Chondrocyte (in vitro differentiated cells): Measurements from ENCODE around the gene PLEKHA6. TPM values are rescaled to one million over a fixed set of nuclear protein-coding genes. Genes with fewer than 3 reads are reported as not detected.

Experiments used
- DNase-seq: peaks from one replicate; pipeline ENCODE4 v3.0.0; 2021; ENCODE audit warnings: mixed read lengths, low spot score
- H3K27ac Mint-ChIP-seq: one replicate; pipeline ENCODE4 v1.8.0; 2021; ENCODE audit warnings: mild to moderate bottlenecking, moderate library complexity, mixed read lengths; ENCODE audit not compliant: unreplicated experiment
- H3K27me3 Mint-ChIP-seq: 2 replicates; pipeline ENCODE4 v1.8.0; 2021; ENCODE audit warnings: low read depth, mixed read lengths
- H3K36me3 Mint-ChIP-seq: 2 replicates; pipeline ENCODE4 v1.8.0; 2021; ENCODE audit warnings: low read depth, mixed read lengths
- H3K4me1 Mint-ChIP-seq: 2 replicates; pipeline ENCODE4 v1.8.0; 2021; ENCODE audit warnings: low read depth, mild to moderate bottlenecking, mixed read lengths
- H3K4me3 Mint-ChIP-seq: one replicate; pipeline ENCODE4 v1.8.0; 2021; ENCODE audit warnings: mild to moderate bottlenecking, moderate library complexity, mixed read lengths; ENCODE audit not compliant: unreplicated experiment
- H3K9me3 Mint-ChIP-seq: 2 replicates; pipeline ENCODE4 v1.8.0; 2021; ENCODE audit warnings: low read depth, mixed read lengths
- total RNA-seq: library from RNA; stranded (reverse); gene quantifications from 3 replicates; pipeline ENCODE4 v1.2.1, GENCODE V29; 2021
- TF ChIP-seq, protein P1 (sequence below): fragments of 200-600 bp; sonication (generic); IDR thresholded peaks from 2 replicates; pipeline ENCODE4 v1.5.0; 2021; ENCODE audit warnings: antibody characterized with exemption, mild to moderate bottlenecking, moderate library complexity

The PLEKHA6 gene
- total RNA-seq, 1 donor from 2014 or later: 0.15 TPM

DNA sequence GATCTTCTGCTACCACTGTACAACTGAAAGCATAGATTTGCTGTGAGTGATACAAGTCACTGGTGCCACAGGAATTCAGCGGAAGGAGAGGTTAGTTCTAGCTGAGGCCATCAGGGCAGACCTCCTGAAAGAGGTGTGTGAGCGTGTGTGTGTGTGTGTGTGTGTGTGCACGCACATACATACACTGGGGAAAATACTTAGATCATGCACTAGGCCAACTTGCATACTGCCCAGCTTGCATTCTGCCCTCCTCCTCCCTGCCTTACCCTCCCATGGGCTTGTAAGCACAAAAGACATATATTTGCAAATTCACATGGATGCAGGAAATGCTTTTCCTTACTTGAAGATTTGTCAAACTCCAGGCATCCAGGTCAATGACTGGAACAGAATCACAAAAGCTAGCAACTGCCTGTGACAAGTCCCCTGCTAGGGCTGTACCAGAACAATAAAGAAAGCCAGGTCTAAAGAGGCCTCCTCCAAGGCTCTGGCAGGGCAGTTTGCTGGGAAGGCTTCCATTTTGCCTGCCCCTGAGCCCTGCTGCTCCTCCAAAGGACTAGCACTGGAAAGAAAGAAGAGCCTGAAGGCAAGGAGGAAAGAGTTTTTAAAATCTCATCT is 23.2 kb downstream of the PLEKHA6 start:
- H3K4me3 Mint-ChIP-seq: no peak overlapping the region
- no peak for DNase-seq
- no peaks in the 10 kb centered on the region for H3K36me3 Mint-ChIP-seq
- H3K27me3 Mint-ChIP-seq: no peaks in the 10 kb centered on the region
- peaks cover 11% of the 10 kb centered on the region for H3K4me1 Mint-ChIP-seq
- no peak overlapping the region for H3K27ac Mint-ChIP-seq
- no peaks in the 10 kb centered on the region for H3K9me3 Mint-ChIP-seq
- TF ChIP-seq, protein P1, sequence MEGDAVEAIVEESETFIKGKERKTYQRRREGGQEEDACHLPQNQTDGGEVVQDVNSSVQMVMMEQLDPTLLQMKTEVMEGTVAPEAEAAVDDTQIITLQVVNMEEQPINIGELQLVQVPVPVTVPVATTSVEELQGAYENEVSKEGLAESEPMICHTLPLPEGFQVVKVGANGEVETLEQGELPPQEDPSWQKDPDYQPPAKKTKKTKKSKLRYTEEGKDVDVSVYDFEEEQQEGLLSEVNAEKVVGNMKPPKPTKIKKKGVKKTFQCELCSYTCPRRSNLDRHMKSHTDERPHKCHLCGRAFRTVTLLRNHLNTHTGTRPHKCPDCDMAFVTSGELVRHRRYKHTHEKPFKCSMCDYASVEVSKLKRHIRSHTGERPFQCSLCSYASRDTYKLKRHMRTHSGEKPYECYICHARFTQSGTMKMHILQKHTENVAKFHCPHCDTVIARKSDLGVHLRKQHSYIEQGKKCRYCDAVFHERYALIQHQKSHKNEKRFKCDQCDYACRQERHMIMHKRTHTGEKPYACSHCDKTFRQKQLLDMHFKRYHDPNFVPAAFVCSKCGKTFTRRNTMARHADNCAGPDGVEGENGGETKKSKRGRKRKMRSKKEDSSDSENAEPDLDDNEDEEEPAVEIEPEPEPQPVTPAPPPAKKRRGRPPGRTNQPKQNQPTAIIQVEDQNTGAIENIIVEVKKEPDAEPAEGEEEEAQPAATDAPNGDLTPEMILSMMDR: no peak

DNA sequence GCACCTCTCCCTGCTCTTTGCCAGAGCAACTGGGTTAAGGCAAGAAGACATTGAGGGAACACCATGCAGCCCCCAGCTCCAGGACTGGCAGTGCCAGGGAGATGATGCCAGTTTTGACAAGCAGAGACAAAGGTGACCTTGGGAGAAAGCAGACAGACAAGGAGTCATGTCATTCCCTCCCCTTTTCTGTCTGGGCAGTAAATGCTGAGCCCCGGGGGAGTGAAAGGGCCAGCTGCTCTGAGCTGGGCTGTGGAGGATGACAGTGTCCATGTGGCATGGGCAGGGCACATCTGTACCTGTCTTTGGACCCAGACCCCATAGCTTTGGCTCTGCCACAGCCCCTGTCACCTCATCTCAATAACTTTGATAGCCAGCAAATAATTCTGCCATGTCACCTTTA is 24.2 kb downstream of the PLEKHA6 start:
- TF ChIP-seq, protein P1: no peak
- DNase-seq: no peak
- Mint-ChIP-seq H3K36me3 (no peaks in the 10 kb centered on the region), H3K9me3 (no peaks in the 10 kb centered on the region), H3K27ac (no peak overlapping the region), H3K4me1 (peaks cover 8% of the 10 kb centered on the region), H3K4me3 (no peak overlapping the region), H3K27me3 (no peaks in the 10 kb centered on the region)

DNA sequence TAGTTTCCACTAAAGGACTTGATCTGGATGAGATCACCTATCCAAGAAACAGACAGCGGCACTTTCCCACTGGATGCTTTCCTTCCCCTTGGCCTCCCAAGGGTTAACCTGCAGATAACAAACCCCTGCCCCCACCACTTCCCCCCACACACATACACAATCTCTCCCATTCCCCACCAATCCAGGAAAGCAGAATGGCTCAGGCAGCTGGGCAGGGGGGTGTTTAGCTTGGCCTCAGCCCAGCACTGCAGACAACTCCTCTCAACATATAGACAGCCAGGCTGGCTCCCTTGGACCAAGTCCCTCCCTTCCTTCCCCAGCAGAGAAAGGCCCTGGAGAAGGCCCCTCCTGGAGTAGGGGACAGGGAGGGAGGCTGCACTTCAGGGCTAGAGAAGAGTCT is 24.6 kb downstream of the PLEKHA6 start:
- no peak for DNase-seq
- H3K27me3 Mint-ChIP-seq: no peaks in the 10 kb centered on the region
- no peaks in the 10 kb centered on the region for H3K36me3 Mint-ChIP-seq
- H3K4me1 Mint-ChIP-seq: peaks cover 8% of the 10 kb centered on the region
- H3K27ac Mint-ChIP-seq: no peak overlapping the region
- TF ChIP-seq, protein P1: no peak
- no peak overlapping the region for H3K4me3 Mint-ChIP-seq
- H3K9me3 Mint-ChIP-seq: no peaks in the 10 kb centered on the region

DNA sequence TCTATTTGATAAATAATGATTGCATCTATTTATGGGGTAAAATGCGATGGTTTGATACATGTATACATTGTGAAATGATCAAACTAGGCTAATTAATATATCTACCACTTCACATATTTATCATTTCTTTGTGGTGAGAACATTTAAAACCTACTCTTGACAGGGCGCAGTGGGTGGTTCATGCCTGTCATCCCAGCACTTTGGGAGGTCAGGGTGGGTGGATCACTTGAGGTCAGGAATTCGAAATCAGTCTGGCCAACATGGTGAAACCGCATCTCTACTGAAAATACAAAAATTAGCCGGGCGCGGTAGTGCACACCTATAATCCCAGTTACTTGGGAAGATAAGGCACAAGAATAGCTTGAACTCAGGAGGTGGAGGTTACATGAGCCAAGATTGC is 25.3 kb downstream of the PLEKHA6 start:
- no peak overlapping the region for H3K4me3 Mint-ChIP-seq
- no peaks in the 10 kb centered on the region for H3K27me3 Mint-ChIP-seq
- H3K4me1 Mint-ChIP-seq: peaks cover 8% of the 10 kb centered on the region
- DNase-seq: no peak
- no peaks in the 10 kb centered on the region for H3K9me3 Mint-ChIP-seq
- TF ChIP-seq, protein P1: no peak
- no peaks in the 10 kb centered on the region for H3K36me3 Mint-ChIP-seq
- no peak overlapping the region for H3K27ac Mint-ChIP-seq

DNA sequence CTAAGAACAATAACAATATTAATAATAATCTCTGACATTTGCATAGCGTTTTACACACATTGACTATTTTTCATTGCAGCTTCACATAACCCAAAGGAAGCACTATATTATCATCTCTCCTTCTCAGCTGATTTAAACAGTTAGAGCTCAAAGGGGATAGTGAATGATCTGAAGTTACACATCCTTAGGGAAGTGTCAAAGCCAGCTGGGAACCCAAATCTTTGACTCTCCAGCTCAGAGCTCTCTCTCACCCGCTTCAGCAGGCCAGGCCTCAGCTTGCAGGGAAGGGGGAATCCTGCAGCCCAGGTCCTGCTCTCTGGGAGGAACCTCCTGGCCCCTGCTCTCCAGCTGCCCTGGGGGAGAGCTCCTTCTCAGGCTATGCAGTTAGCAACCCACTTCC is 26.3 kb downstream of the PLEKHA6 start:
- Mint-ChIP-seq H3K4me1 (peaks cover 8% of the 10 kb centered on the region), H3K4me3 (no peak overlapping the region), H3K27me3 (no peaks in the 10 kb centered on the region), H3K27ac (no peak overlapping the region), H3K36me3 (peaks cover 2% of the 10 kb centered on the region), H3K9me3 (no peaks in the 10 kb centered on the region)
- DNase-seq: no peak
- TF ChIP-seq, protein P1: no peak
